DND-41 (cell line): ENCODE measurements around the gene EFHD2.

Experiments used
- CTCF ChIP-seq: IDR thresholded peaks from 2 replicates; pipeline ENCODE4 v1.5.1; 2012; ENCODE audit warnings: borderline replicate concordance, low read length, moderate library complexity, mild to moderate bottlenecking; ENCODE audit not compliant: poor library complexity, severe bottlenecking; ENCODE audit errors: extremely low read depth
- EZH2 ChIP-seq: IDR thresholded peaks from 3 replicates; pipeline ENCODE4 v1.6.1; 2012; ENCODE audit warnings: borderline replicate concordance, low read depth, mild to moderate bottlenecking, moderate library complexity, low read length, inconsistent platforms; ENCODE audit not compliant: severe bottlenecking

DNA sequence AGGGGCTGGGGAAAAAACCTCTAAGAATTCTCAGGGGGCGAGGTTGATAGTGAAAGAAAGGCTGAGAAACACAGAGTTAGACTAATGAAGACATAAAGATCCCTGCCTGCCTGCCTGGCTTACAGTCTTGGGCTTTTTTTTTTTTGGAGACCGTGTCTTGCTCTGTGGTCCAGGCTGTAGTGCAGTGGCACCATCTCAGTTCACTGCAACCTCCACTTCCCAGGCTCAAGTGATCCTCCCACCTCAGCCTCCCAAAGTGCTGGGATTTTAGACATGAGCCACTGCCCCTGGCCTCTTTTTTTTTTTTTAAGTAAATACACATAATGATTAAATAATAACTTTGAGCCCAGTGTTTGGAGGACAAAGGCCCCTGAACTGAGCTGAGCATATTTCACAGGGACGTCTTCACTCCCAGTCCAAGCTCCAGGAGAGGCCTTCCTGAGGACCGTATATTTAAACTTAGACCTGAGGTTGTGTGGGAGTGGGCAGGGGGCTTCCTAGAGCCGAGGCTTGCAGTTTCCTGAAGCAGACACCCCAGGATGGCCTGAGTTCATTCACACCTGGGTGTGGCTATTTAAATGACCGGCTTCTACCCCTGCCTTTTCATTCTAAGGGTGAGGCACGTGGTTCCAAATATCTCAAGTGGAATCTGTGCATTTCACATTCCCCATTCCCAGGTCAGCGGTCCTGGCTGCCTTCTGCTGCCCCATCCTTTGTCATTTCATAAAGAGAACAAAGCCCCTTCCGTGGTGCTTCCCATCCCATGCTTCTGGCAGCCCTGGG is 16.0 kb upstream of the EFHD2 start:
- TF ChIP-seq EZH2 (no peak), CTCF (no peak)
